Measurements from ENCODE around the gene ELOVL5. TPM values are rescaled to one million over a fixed set of nuclear protein-coding genes. Genes with fewer than 3 reads are reported as not detected.

Gene ELOVL5
- total RNA-seq, 6 experiments from 2014 or later: 82.0 to 104 (median 89.1) TPM

GRCh38 chr6:53266553-53267090 is 82.1 kb downstream of the ELOVL5 start:
- Mint-ChIP-seq H3K4me3 (no peak overlapping the region), H3K36me3 (ENCODE audit: low read depth) (peaks cover 33% of the 10 kb centered on the region)

GRCh38 chr6:53264915-53265607 is 83.7 kb downstream of the ELOVL5 start:
- Mint-ChIP-seq H3K4me1 (ENCODE audit: low read depth) (peaks cover 18% of the 10 kb centered on the region), H3K36me3 (ENCODE audit: low read depth) (peaks cover 37% of the 10 kb centered on the region), H3K27me3 (ENCODE audit: insufficient read depth) (no peaks in the 10 kb centered on the region; the same call in 1 of the 2 replicates), H3K27ac (peak overlapping the region; percentile 30; the same call in 1 of the 2 replicates), H3K9me3 (no peaks in the 10 kb centered on the region), H3K4me3 (no peak overlapping the region)
- no peak for TF ChIP-seq CTCF (IDR thresholded peaks at IDR 0.05)
- DNase-seq: no peak

More at GRCh38 chr6:53266553-53267090, 82.1 kb downstream of the ELOVL5 start:
- TF ChIP-seq CTCF (IDR thresholded peaks at IDR 0.05): no peak
- Mint-ChIP-seq H3K27ac (no peak overlapping the region), H3K9me3 (no peaks in the 10 kb centered on the region), H3K4me1 (ENCODE audit: low read depth) (peaks cover 18% of the 10 kb centered on the region), H3K27me3 (ENCODE audit: insufficient read depth) (no peaks in the 10 kb centered on the region; the same call in 1 of the 2 replicates)
- no peak for DNase-seq

- no peak for TF ChIP-seq CTCF (IDR thresholded peaks at IDR 0.05)
- no peaks in the 10 kb centered on the region for H3K9me3 Mint-ChIP-seq
- DNase-seq: no peak
- H3K4me3 Mint-ChIP-seq: no peak overlapping the region
- no peaks in the 10 kb centered on the region; the same call in 1 of the 2 replicates for H3K27me3 Mint-ChIP-seq (ENCODE audit: insufficient read depth)
- H3K36me3 Mint-ChIP-seq (ENCODE audit: low read depth): peaks cover 41% of the 10 kb centered on the region
- peaks cover 18% of the 10 kb centered on the region for H3K4me1 Mint-ChIP-seq (ENCODE audit: low read depth)
- H3K27ac Mint-ChIP-seq: peak overlapping the region; percentile 58
Measured at GRCh38 chr6:53264337-53264736, 84.4 kb downstream of the ELOVL5 start.

GRCh38 chr6:53263917-53264316 is 84.8 kb downstream of the ELOVL5 start:
- Mint-ChIP-seq H3K27ac (peak overlapping the region; percentile 58), H3K4me1 (ENCODE audit: low read depth) (peaks cover 18% of the 10 kb centered on the region), H3K9me3 (no peaks in the 10 kb centered on the region), H3K36me3 (ENCODE audit: low read depth) (peaks cover 41% of the 10 kb centered on the region), H3K27me3 (ENCODE audit: insufficient read depth) (no peaks in the 10 kb centered on the region; the same call in 1 of the 2 replicates), H3K4me3 (0 out of 2 replicates have a peak overlapping the region, but pooled peaks have one; percentile 1)
- peak; percentile 55 for DNase-seq
- no peak for TF ChIP-seq CTCF (IDR thresholded peaks at IDR 0.05)

GRCh38 chr6:53259860-53260580 is 88.7 kb downstream of the ELOVL5 start:
- H3K27ac Mint-ChIP-seq: no peak overlapping the region
- H3K4me3 Mint-ChIP-seq: no peak overlapping the region
- peaks cover 29% of the 10 kb centered on the region for H3K36me3 Mint-ChIP-seq (ENCODE audit: low read depth)
- H3K4me1 Mint-ChIP-seq (ENCODE audit: low read depth): peaks cover 17% of the 10 kb centered on the region
- H3K9me3 Mint-ChIP-seq: no peaks in the 10 kb centered on the region
- no peak for TF ChIP-seq CTCF (IDR thresholded peaks at IDR 0.05)
- DNase-seq: no peak
- no peaks in the 10 kb centered on the region for H3K27me3 Mint-ChIP-seq (ENCODE audit: insufficient read depth)

Data from HFFc6 (cell line).